ENCODE measurements around the gene NTPCR. TPM values are rescaled to one million over a fixed set of nuclear protein-coding genes. Genes with fewer than 3 reads are reported as not detected.

The NTPCR gene
- total RNA-seq, 1 donor from 2014 or later = 19.2 TPM

- no peak overlapping the region for H3K4me3 Mint-ChIP-seq
- DNase-seq = no peak
- H3K27me3 Mint-ChIP-seq = no peaks in the 10 kb centered on the region
- POLR2A ChIA-PET = no interaction called here
- H3K27ac Mint-ChIP-seq = no peak overlapping the region
- intact Hi-C loops (cut with micrococcal nuclease) = no loop called here
- TF ChIP-seq CTCF (IDR thresholded peaks at IDR 0.05) = no peak
- peaks cover 19% of the 10 kb centered on the region for H3K4me1 Mint-ChIP-seq
- peaks cover 69% of the 10 kb centered on the region for H3K36me3 Mint-ChIP-seq (ENCODE audit: low read depth)
- CTCF ChIA-PET = no interaction called here
- H3K9me3 Mint-ChIP-seq = peaks cover 2% of the 10 kb centered on the region
- no peak for ATAC-seq (ENCODE audit: low read depth)
Measured at GRCh38 chr1:232966663-232967062, 16.3 kb downstream of the NTPCR start.

GRCh38 chr1:232968391-232968790 is 18.0 kb downstream of the NTPCR start:
- ChIA-PET CTCF (no interaction called here), POLR2A (no interaction called here)
- H3K4me3 Mint-ChIP-seq = no peak overlapping the region

GRCh38 chr1:232968965-232969364 is 18.6 kb downstream of the NTPCR start:
- TF ChIP-seq CTCF (IDR thresholded peaks at IDR 0.05) = no peak
- ChIA-PET POLR2A (no interaction called here), CTCF (no interaction called here)
- Mint-ChIP-seq H3K27ac (no peak overlapping the region), H3K27me3 (no peaks in the 10 kb centered on the region), H3K4me1 (peaks cover 10% of the 10 kb centered on the region), H3K4me3 (no peak overlapping the region), H3K36me3 (ENCODE audit: low read depth) (peaks cover 85% of the 10 kb centered on the region), H3K9me3 (peaks cover 18% of the 10 kb centered on the region)
- no peak for DNase-seq
- ATAC-seq (ENCODE audit: low read depth) = no peak
- intact Hi-C loops (cut with micrococcal nuclease) = no loop called here

More at GRCh38 chr1:232968391-232968790, 18.0 kb downstream of the NTPCR start:
- H3K9me3 Mint-ChIP-seq = peaks cover 12% of the 10 kb centered on the region
- ATAC-seq (ENCODE audit: low read depth) (no peak), DNase-seq (no peak)
- intact Hi-C loops (cut with micrococcal nuclease) = no loop called here
- TF ChIP-seq CTCF (IDR thresholded peaks at IDR 0.05) = no peak
- H3K27me3 Mint-ChIP-seq = no peaks in the 10 kb centered on the region
- peaks cover 13% of the 10 kb centered on the region for H3K4me1 Mint-ChIP-seq
- no peak overlapping the region for H3K27ac Mint-ChIP-seq
- peaks cover 83% of the 10 kb centered on the region for H3K36me3 Mint-ChIP-seq (ENCODE audit: low read depth)

- no peak for ATAC-seq (ENCODE audit: low read depth)
- Mint-ChIP-seq H3K36me3 (ENCODE audit: low read depth) (peaks cover 89% of the 10 kb centered on the region), H3K9me3 (peaks cover 22% of the 10 kb centered on the region), H3K4me3 (no peak overlapping the region), H3K4me1 (peaks cover 10% of the 10 kb centered on the region), H3K27ac (no peak overlapping the region), H3K27me3 (no peaks in the 10 kb centered on the region)
- intact Hi-C loops (cut with micrococcal nuclease) = no loop called here
- no peak for TF ChIP-seq CTCF (IDR thresholded peaks at IDR 0.05)
- ChIA-PET CTCF (no interaction called here), POLR2A (no interaction called here)
- DNase-seq = no peak
Measured at GRCh38 chr1:232969799-232970198, 19.4 kb downstream of the NTPCR start.

- intact Hi-C loops (cut with micrococcal nuclease) = no loop called here
- TF ChIP-seq CTCF (IDR thresholded peaks at IDR 0.05) = no peak
Measured at GRCh38 chr1:232970508-232970907, 20.1 kb downstream of the NTPCR start.

More at GRCh38 chr1:232970508-232970907, 20.1 kb downstream of the NTPCR start:
- Mint-ChIP-seq H3K27me3 (no peaks in the 10 kb centered on the region), H3K4me1 (peaks cover 4% of the 10 kb centered on the region), H3K36me3 (ENCODE audit: low read depth) (peaks cover 87% of the 10 kb centered on the region), H3K4me3 (no peak overlapping the region), H3K9me3 (peaks cover 22% of the 10 kb centered on the region), H3K27ac (no peak overlapping the region)
- CTCF ChIA-PET = no interaction called here
- DNase-seq (no peak), ATAC-seq (ENCODE audit: low read depth) (no peak)
- POLR2A ChIA-PET = no interaction called here

All from activated B cell treated with CpG ODN at 0.5 μM for 24 hours (primary cell).